HUES64 (cell line): ENCODE data around the gene SYNPO2L.
"Not testable (repeated sequence)": the region's sequence is repeated elsewhere in the genome, so short reads cannot be mapped to it uniquely, and the experiment has no call there.

Source experiments
- H3K27ac ChIP-seq: 2 replicates; pipeline ENCODE4 v1.7.0; 2013; ENCODE audit warnings: low read depth, low read length, inconsistent platforms
- H3K27me3 ChIP-seq: 2 replicates; pipeline ENCODE4 v1.6.1; 2013; ENCODE audit warnings: mild to moderate bottlenecking, low read length; ENCODE audit not compliant: insufficient read depth
- H3K36me3 ChIP-seq: 2 replicates; pipeline ENCODE4 v1.6.1; 2013; ENCODE audit warnings: mild to moderate bottlenecking, low read length; ENCODE audit not compliant: insufficient read depth
- H3K4me1 ChIP-seq: 2 replicates; pipeline ENCODE4 v1.6.1; 2013; ENCODE audit warnings: mild to moderate bottlenecking, low read length, moderate library complexity; ENCODE audit not compliant: insufficient read depth
- H3K4me3 ChIP-seq: 2 replicates; pipeline ENCODE4 v1.5.1; 2013; ENCODE audit warnings: mild to moderate bottlenecking, low read length, moderate library complexity
- H3K9ac ChIP-seq: 2 replicates; pipeline ENCODE4 v1.6.1; 2013; ENCODE audit warnings: mild to moderate bottlenecking, low read depth, low read length
- H3K9me3 ChIP-seq: 2 replicates; pipeline ENCODE4 v1.6.1; 2013; ENCODE audit warnings: low read depth, low read length; ENCODE audit not compliant: insufficient read depth
- WGBS: fragments of 150-250, 120-280 bp; methylation state at CpG from one replicate; pipeline ENCODE4 v1.1.7; 2013; ENCODE audit warnings: missing lambda C conversion rate; 5-methylcytosine and 5-hydroxymethylcytosine counted together

The SYNPO2L gene

DNA sequence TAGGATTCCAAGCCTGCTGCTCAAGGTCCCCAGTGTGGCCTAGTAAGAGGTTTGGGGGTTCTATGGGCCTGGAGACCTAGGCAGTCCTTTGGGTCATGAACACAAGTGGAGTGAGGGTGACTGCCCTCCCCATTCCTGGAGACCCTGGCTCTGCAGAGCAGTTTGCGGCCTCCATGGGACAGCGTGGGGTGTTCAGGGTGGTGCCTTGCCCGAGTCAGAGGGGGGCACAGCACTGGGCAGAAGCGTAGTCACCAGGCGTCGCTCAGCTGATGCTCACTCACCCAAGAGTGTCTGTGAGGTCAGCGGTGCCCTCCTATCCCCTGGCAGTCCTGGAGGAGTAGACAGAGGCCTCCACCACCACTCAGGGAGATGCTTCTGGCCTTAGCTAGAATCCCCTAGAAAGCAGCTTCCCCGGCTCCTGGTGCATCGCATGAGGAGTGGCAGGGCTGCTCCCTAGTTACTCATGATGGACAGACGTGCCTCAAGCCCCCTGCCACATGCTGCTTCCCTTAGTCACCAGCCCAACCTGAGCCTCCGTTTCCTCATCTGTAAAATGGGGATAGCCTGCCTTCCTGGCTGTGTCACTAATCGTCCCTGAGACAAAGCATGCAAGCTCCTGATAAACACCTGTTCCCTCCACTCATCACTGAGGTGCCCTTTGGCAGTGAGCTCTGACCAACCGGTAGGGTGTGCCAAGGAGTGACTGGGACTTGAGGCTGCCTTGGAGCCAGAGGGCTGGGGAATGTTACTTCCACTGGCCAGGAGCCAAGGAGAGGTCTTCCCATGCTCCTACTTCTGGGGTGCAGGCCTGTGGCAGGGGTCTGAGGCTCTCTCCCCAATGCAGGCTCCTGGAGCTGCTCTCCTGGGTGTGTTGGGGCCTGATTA is 8.6 kb upstream of the SYNPO2L start:
- not testable (repeated sequence) for H3K9me3 ChIP-seq, H3K9ac ChIP-seq, H3K27me3 ChIP-seq, H3K36me3 ChIP-seq, H3K4me3 ChIP-seq, H3K4me1 ChIP-seq, H3K27ac ChIP-seq
- 93% methylated on average over 13 of the region's 13 CpGs for WGBS

DNA sequence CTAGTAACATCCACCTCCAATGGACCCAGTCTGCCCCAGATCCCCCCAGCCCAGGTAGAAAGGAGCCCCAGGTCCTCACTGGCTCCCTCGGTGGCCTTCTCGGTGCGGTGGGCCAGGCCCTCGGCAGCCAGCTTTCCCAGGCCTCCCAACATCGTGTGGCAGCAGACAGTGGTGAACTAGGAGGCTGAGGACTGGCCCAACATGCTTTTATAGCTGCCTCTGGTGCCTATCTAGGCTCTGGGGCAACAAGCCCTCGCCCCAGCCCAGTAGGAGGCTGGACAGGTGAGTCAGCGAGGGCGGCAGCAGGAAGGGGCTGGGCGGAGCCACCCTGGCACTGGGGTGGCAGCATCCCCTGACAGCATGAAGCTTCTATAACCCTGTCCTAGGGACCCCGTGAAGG is 7.8 kb upstream of the SYNPO2L start:
- H3K4me1 ChIP-seq, H3K9me3 ChIP-seq, H3K36me3 ChIP-seq, H3K27ac ChIP-seq, H3K4me3 ChIP-seq, H3K27me3 ChIP-seq, H3K9ac ChIP-seq: not testable (repeated sequence)
- 88% methylated on average over 10 of the region's 10 CpGs for WGBS

DNA sequence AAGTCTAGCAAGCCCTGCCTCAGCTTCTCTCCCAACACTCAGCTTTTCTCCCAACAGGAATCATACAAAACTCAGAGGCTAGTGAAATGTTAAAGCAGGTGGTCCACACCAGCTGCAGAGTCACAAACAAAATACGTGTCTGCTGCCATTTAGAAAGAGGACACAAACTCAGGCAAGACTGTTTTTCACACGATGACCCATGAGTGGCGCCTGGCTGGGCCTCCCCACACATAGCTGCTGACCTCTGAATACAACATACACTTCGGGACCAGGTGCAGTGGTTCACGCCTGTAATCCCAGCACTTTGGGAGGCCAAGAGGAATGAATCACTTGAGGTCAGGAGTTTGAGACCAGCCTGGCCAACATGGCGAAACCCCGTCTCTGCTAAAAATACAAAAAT is 6.9 kb upstream of the SYNPO2L start:
- 93% methylated on average over 7 of the region's 7 CpGs for WGBS
- not testable (repeated sequence) for H3K27me3 ChIP-seq, H3K27ac ChIP-seq, H3K4me1 ChIP-seq, H3K4me3 ChIP-seq, H3K9ac ChIP-seq, H3K36me3 ChIP-seq, H3K9me3 ChIP-seq

DNA sequence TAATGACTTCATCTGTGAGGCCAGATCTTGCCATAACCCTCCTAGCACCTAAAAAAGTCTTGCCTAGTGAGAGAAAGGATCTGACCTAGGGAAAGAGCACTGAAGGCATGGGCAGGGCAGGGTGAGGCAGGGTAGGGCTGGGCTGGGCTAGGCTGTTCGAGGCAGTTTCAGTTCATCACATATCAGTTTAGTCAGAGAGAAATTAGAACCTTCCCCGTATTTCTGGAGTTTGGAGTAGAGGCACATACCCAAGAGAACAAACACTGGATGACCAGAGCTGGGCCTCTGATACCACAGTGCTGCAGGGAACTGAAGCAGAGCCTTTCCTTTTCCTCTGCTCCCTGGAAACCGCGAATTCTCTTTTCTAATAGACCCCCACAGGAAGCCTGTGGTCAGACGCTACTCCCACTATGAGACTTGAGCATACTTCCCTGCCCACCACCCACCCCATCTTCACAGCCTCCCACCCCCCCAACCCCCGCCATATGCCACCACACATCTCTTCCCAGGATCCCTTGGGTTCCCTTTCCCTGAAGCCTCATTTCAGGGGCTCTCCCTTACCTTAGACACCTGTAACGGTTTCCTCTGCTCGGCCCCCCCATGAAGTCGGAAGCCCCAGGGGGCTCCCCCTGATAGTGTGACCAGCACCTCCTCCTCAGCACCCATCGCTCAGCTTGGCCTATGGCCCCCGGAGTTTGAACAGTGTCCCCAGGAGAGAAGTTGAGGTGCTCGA is 406 bp downstream of the SYNPO2L start:
- H3K4me3 ChIP-seq, result no peak overlapping the region

DNA sequence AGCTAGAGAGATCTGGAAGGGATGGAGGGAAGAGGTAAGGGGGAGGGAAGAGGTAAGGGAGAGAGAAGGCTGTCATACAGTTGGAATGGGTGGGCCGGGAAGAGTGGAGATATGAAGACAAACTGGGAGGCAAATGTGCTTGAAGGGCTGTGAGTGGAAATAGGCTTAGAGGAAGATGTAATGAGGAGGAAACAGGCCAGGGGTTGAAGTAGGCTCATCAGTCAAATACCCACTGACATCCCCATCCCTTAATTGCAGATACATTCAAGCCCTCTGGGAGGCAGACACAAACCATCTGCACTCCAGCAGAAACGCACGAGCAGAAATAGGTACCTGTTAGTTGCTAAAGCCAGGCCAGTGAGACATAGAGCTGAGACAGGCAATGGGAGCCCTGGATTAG is 2.1 kb downstream of the SYNPO2L start:
- Histone ChIP-seq H3K9me3 (no peaks in the 10 kb centered on the region), H3K27me3 (no peaks in the 10 kb centered on the region), H3K4me1 (0 out of 2 replicates have a peak, but pooled peaks cover 2% of the 10 kb centered on the region), H3K36me3 (no peaks in the 10 kb centered on the region), H3K4me3 (no peak overlapping the region), H3K9ac (no peak overlapping the region), H3K27ac (no peak overlapping the region)
- WGBS, result 70% methylated on average over 3 of the region's 3 CpGs

More for the DNA sequence above, 406 bp downstream of the SYNPO2L start:
- no peaks in the 10 kb centered on the region for H3K36me3 ChIP-seq
- no peak overlapping the region for H3K27ac ChIP-seq
- H3K27me3 ChIP-seq, result no peaks in the 10 kb centered on the region
- H3K9me3 ChIP-seq, result no peaks in the 10 kb centered on the region
- no peak overlapping the region for H3K9ac ChIP-seq
- WGBS, result 86% methylated on average over 12 of the region's 12 CpGs
- H3K4me1 ChIP-seq, result no peaks in the 10 kb centered on the region

DNA sequence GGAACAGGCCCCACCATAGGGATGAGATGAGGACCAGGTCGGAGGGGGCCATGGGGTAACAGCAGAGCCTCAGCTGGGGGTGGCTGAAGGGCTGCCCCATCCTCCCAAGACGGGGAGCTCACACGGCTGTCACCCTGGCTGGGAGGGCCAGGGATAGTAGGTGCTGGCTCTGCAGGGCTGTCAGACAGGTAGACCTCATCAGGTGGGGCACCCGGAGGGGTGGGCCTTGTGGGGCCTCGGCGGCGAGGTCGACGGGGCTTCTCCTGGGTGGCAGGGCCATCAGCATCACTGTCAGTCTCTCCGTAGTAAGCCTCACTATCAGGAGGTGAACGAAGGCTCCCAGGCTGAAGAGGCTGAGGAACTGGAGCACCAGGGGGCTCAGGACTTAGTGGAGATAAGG is 2.6 kb downstream of the SYNPO2L start:
- Histone ChIP-seq H3K9ac (no peak overlapping the region), H3K9me3 (no peaks in the 10 kb centered on the region), H3K4me1 (0 out of 2 replicates have a peak, but pooled peaks cover 4% of the 10 kb centered on the region), H3K27me3 (no peaks in the 10 kb centered on the region), H3K4me3 (no peak overlapping the region), H3K27ac (no peak overlapping the region), H3K36me3 (no peaks in the 10 kb centered on the region)
- WGBS, result 93% methylated on average over 11 of the region's 11 CpGs

DNA sequence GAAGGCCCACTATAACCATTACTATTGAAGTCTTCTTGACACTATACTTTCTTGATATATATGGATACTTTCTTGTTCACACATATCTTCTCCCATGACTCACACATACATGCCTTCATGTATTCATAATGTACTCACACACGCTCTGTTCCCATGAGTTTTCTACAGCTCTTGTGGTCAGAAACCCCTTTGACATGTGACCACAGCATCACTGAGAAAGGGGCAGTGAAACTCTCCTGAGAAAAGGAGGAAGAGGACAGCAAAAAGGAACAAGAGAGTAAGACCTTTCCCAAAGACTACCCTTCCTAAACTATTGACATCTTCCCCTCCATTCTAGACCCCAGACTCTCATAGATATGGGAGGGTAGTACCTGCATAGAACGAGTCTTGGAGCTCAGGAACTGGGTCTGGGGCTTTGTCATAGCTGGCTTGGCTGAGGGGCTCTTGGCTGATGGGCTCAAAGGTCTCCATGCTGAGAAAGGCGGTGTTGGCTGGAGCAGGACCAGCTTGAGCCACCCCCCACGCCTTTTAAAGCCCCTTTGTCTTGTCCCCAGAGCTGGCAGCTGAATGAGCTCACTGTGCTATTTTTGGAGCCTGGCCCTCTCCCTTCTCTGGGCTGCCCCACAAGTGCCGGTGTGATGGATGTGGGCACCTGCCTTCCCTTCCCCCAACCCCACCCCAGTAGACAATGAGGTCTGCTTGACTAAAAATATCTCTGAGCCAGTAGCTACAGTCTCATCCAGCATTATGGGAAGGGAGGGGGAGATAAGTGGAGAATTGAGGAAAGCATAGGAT is 5.1 kb downstream of the SYNPO2L start:
- no peak overlapping the region for H3K9ac ChIP-seq
- H3K36me3 ChIP-seq, result no peaks in the 10 kb centered on the region
- 0 out of 2 replicates have a peak, but pooled peaks cover 4% of the 10 kb centered on the region for H3K4me1 ChIP-seq
- H3K27ac ChIP-seq, result no peak overlapping the region
- H3K27me3 ChIP-seq, result no peaks in the 10 kb centered on the region
- no peak overlapping the region for H3K4me3 ChIP-seq
- no peaks in the 10 kb centered on the region for H3K9me3 ChIP-seq
- WGBS, result 88% methylated on average over 5 of the region's 5 CpGs

DNA sequence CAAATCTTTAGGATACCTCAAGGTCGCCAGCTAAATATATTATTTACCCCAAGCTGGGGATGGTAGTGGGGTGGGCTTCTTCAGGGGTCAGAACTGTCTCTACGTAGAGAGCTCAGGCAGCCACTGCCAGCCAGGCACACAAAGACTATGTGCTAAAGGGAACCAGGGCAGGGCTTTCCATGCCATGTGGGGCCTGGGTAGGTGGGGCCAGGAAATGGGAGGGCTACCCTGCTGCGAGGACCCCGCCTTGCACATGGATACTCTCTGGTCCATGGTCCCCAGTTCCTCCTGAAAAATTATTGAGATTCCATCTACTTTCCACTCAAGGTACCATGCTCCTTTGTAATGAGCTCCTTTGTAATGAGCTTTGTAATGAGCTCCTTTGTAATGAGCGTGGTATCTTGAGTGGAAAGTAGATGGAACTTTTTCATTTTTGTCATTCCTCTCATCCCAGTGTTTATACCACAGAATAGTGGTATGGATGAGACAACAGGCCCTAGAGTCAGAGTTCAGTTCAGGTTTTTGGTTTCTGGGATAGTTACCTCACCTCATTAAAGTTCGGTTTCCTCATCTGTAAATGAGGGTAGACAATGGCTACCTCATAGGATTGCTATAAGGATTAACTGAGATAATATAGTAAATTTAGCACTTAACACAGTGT is 5.8 kb downstream of the SYNPO2L start:
- no peak overlapping the region for H3K4me3 ChIP-seq
- H3K4me1 ChIP-seq, result 0 out of 2 replicates have a peak, but pooled peaks cover 4% of the 10 kb centered on the region
- no peak overlapping the region for H3K9ac ChIP-seq
- 92% methylated on average over 4 of the region's 6 CpGs for WGBS
- no peaks in the 10 kb centered on the region for H3K36me3 ChIP-seq
- no peak overlapping the region for H3K27ac ChIP-seq
- no peaks in the 10 kb centered on the region for H3K27me3 ChIP-seq
- H3K9me3 ChIP-seq, result no peaks in the 10 kb centered on the region

DNA sequence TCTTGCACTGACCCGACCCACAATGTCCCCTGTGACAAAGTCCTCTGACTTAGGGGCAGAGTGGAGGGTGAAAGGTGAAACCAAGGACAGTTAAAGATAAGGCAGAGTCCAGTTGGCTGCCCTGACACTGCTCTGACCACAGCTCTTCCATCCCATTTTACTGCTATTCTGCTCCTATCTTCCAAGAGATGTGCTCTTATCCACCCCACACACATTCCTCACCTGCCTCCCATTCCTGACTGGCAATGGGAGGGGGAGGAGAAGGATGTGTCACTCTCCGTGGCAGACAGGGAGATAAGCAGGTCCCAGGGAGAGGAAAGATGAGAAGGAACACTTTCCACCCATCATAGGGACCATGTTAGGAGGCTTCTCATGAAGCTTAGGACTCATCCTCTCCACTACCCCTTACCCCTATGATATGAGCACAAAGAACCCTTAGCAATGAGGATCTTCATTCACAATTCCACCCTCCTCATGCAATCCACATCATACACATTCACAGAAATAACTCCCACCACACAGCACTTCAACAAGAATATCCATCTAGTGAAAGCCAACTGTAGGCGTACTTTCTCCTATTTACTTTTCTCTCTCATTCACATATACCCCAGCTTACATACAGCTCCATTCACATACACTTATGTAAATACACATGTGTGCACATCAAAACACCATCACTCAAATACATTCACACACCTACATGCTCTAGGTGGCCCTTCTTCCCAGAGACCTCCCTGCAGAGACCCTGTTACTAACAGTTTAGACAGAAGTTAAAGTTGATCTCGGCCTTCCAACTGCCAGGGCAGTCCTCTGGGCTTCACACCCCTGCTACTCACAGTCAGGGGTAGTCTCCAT is 6.6 kb downstream of the SYNPO2L start:
- H3K9me3 ChIP-seq, result no peaks in the 10 kb centered on the region
- 85% methylated on average over 3 of the region's 4 CpGs for WGBS
- no peaks in the 10 kb centered on the region for H3K27me3 ChIP-seq
- no peak overlapping the region for H3K4me3 ChIP-seq
- H3K4me1 ChIP-seq, result 0 out of 2 replicates have a peak, but pooled peaks cover 4% of the 10 kb centered on the region
- no peaks in the 10 kb centered on the region for H3K36me3 ChIP-seq
- H3K9ac ChIP-seq, result no peak overlapping the region
- H3K27ac ChIP-seq, result no peak overlapping the region
